Activated CD8-positive, alpha-beta memory T cell treated with anti-CD3 and anti-CD28 coated beads, Interleukin-2, amount 10 ng/mL, durations not matched to agents 7 days and 5 days (primary cell): ENCODE results near the gene ANAPC5. TPM values are rescaled to one million over a fixed set of nuclear protein-coding genes. Genes with fewer than 3 reads are reported as not detected.
"Not testable (repeated sequence)": the region's sequence is repeated elsewhere in the genome, so short reads cannot be mapped to it uniquely, and the experiment has no call there.

Experiments
- ATAC-seq: fragments of 150-1000 bp; cut with Tn5 transposase; one replicate; pipeline ENCODE4 v1.10.0; 2021; ENCODE audit warnings: moderate library complexity
- CTCF ChIA-PET: fragments of 350-600 bp; sonication (Branson Sonifier 250); formaldehyde crosslinking; loops from one replicate; lab custom pipeline; 2021; ENCODE audit warnings: antibody characterized with exemption; lab: Charles Lee
- DNase-seq: peaks from one replicate; pipeline ENCODE4 v3.0.0-alpha.2; 2020
- H3K27ac Mint-ChIP-seq: one replicate; pipeline ENCODE4 v1.8.0; 2021; ENCODE audit warnings: mild to moderate bottlenecking, mixed read lengths
- H3K27me3 Mint-ChIP-seq: one replicate; pipeline ENCODE4 v1.8.0; 2021; ENCODE audit warnings: mixed read lengths
- H3K36me3 Mint-ChIP-seq: one replicate; pipeline ENCODE4 v1.8.0; 2021; ENCODE audit warnings: mild to moderate bottlenecking, mixed read lengths
- H3K4me1 Mint-ChIP-seq: one replicate; pipeline ENCODE4 v1.8.0; 2021; ENCODE audit warnings: mixed read lengths
- H3K4me3 Mint-ChIP-seq: one replicate; pipeline ENCODE4 v1.8.0; 2021; ENCODE audit warnings: mild to moderate bottlenecking, moderate library complexity, mixed read lengths
- H3K9me3 Mint-ChIP-seq: one replicate; pipeline ENCODE4 v1.8.0; 2022; ENCODE audit warnings: low read depth, mixed read lengths
- total RNA-seq, 2 experiments: library from RNA; stranded (reverse); gene quantifications; one replicate each; pipeline ENCODE4 v1.2.3, GENCODE V29; 2021

ANAPC5 gene
- total RNA-seq, 2 experiments from 2014 or later = 138 to 157 TPM

GRCh38 chr12:121284551-121285390 is 67.4 kb downstream of the ANAPC5 start:
- ATAC-seq (no peak), DNase-seq (no peak)
- Mint-ChIP-seq H3K4me3 (no peak overlapping the region), H3K4me1 (peaks cover 3% of the 10 kb centered on the region), H3K27ac (no peak overlapping the region), H3K36me3 (peaks cover 3% of the 10 kb centered on the region), H3K27me3 (no peaks in the 10 kb centered on the region), H3K9me3 (no peaks in the 10 kb centered on the region)
- CTCF ChIA-PET = interaction anchor here (0.8 kb wide), 1 partner anchor 11 kb away, joined by 3 read pairs; no protein-coding TSS in a partner anchor

- DNase-seq (no peak), ATAC-seq (no peak)
- H3K27me3 Mint-ChIP-seq = no peaks in the 10 kb centered on the region
- peaks cover 3% of the 10 kb centered on the region for H3K4me1 Mint-ChIP-seq
- H3K9me3 Mint-ChIP-seq = no peaks in the 10 kb centered on the region
- no peak overlapping the region for H3K27ac Mint-ChIP-seq
- CTCF ChIA-PET = no interaction called here
- H3K4me3 Mint-ChIP-seq = no peak overlapping the region
- H3K36me3 Mint-ChIP-seq = peaks cover 6% of the 10 kb centered on the region
Observed at GRCh38 chr12:121283841-121284240, 68.4 kb downstream of the ANAPC5 start.

- Mint-ChIP-seq H3K36me3 (peaks cover 9% of the 10 kb centered on the region), H3K27me3 (no peaks in the 10 kb centered on the region), H3K4me1 (peaks cover under 1% of the 10 kb centered on the region), H3K4me3 (no peak overlapping the region), H3K27ac (no peak overlapping the region), H3K9me3 (no peaks in the 10 kb centered on the region)
- CTCF ChIA-PET = no interaction called here
- ATAC-seq (no peak), DNase-seq (no peak)
Observed at GRCh38 chr12:121283388-121283787, 68.8 kb downstream of the ANAPC5 start.

- H3K4me3 Mint-ChIP-seq, DNase-seq, H3K36me3 Mint-ChIP-seq, H3K27ac Mint-ChIP-seq, H3K27me3 Mint-ChIP-seq, CTCF ChIA-PET, H3K9me3 Mint-ChIP-seq, H3K4me1 Mint-ChIP-seq, ATAC-seq: not testable (repeated sequence)
Observed at GRCh38 chr12:121282910-121283309, 69.3 kb downstream of the ANAPC5 start.

GRCh38 chr12:121282072-121282742 is 70.0 kb downstream of the ANAPC5 start:
- ATAC-seq (no peak), DNase-seq (no peak)
- peaks cover 3% of the 10 kb centered on the region for H3K4me1 Mint-ChIP-seq
- CTCF ChIA-PET = no interaction called here
- no peaks in the 10 kb centered on the region for H3K27me3 Mint-ChIP-seq
- no peaks in the 10 kb centered on the region for H3K9me3 Mint-ChIP-seq
- no peak overlapping the region for H3K27ac Mint-ChIP-seq
- H3K36me3 Mint-ChIP-seq = peaks cover 9% of the 10 kb centered on the region
- H3K4me3 Mint-ChIP-seq = no peak overlapping the region

GRCh38 chr12:121281116-121281515 is 71.1 kb downstream of the ANAPC5 start:
- H3K4me1 Mint-ChIP-seq, H3K4me3 Mint-ChIP-seq, H3K27me3 Mint-ChIP-seq, ATAC-seq, H3K27ac Mint-ChIP-seq, DNase-seq, H3K9me3 Mint-ChIP-seq, CTCF ChIA-PET: not testable (repeated sequence)
- peaks cover 11% of the 10 kb centered on the region for H3K36me3 Mint-ChIP-seq

- H3K27ac Mint-ChIP-seq, DNase-seq, H3K4me3 Mint-ChIP-seq, H3K4me1 Mint-ChIP-seq, CTCF ChIA-PET, ATAC-seq, H3K27me3 Mint-ChIP-seq, H3K9me3 Mint-ChIP-seq: not testable (repeated sequence)
- H3K36me3 Mint-ChIP-seq = peaks cover 14% of the 10 kb centered on the region
Observed at GRCh38 chr12:121280531-121280930, 71.7 kb downstream of the ANAPC5 start.

- Mint-ChIP-seq H3K9me3 (no peaks in the 10 kb centered on the region), H3K27me3 (no peaks in the 10 kb centered on the region), H3K36me3 (peaks cover 17% of the 10 kb centered on the region), H3K4me3 (no peak overlapping the region), H3K27ac (no peak overlapping the region), H3K4me1 (peaks cover 4% of the 10 kb centered on the region)
- no peak for DNase-seq
- ATAC-seq = no peak
- CTCF ChIA-PET = no interaction called here
Observed at GRCh38 chr12:121279507-121279915, 72.7 kb downstream of the ANAPC5 start.

GRCh38 chr12:121279071-121279375 is 73.2 kb downstream of the ANAPC5 start:
- Mint-ChIP-seq H3K27me3 (no peaks in the 10 kb centered on the region), H3K4me3 (no peak overlapping the region), H3K36me3 (peaks cover 18% of the 10 kb centered on the region), H3K27ac (no peak overlapping the region), H3K9me3 (no peaks in the 10 kb centered on the region), H3K4me1 (peaks cover 4% of the 10 kb centered on the region)
- no peak for ATAC-seq
- no peak for DNase-seq
- CTCF ChIA-PET = no interaction called here

- no peak overlapping the region for H3K4me3 Mint-ChIP-seq
- peaks cover 4% of the 10 kb centered on the region for H3K4me1 Mint-ChIP-seq
- no peak for DNase-seq
- no peak overlapping the region for H3K27ac Mint-ChIP-seq
- H3K27me3 Mint-ChIP-seq = no peaks in the 10 kb centered on the region
- CTCF ChIA-PET = no interaction called here
- H3K9me3 Mint-ChIP-seq = no peaks in the 10 kb centered on the region
- H3K36me3 Mint-ChIP-seq = peaks cover 18% of the 10 kb centered on the region
- ATAC-seq = no peak
Observed at GRCh38 chr12:121278169-121279070, 73.8 kb downstream of the ANAPC5 start.

GRCh38 chr12:121277374-121277759 is 74.8 kb downstream of the ANAPC5 start:
- DNase-seq = no peak
- peaks cover 4% of the 10 kb centered on the region for H3K4me1 Mint-ChIP-seq
- CTCF ChIA-PET = no interaction called here
- H3K9me3 Mint-ChIP-seq = no peaks in the 10 kb centered on the region
- no peak for ATAC-seq
- no peak overlapping the region for H3K27ac Mint-ChIP-seq
- H3K4me3 Mint-ChIP-seq = no peak overlapping the region
- H3K36me3 Mint-ChIP-seq = peaks cover 18% of the 10 kb centered on the region
- no peaks in the 10 kb centered on the region for H3K27me3 Mint-ChIP-seq

GRCh38 chr12:121274036-121274763 is 78.0 kb downstream of the ANAPC5 start:
- Mint-ChIP-seq H3K4me1 (peaks cover 4% of the 10 kb centered on the region), H3K27ac (no peak overlapping the region)
- CTCF ChIA-PET = no interaction called here

GRCh38 chr12:121273364-121273896 is 78.8 kb downstream of the ANAPC5 start:
- Mint-ChIP-seq H3K27ac (no peak overlapping the region), H3K27me3 (no peaks in the 10 kb centered on the region), H3K36me3 (peaks cover 24% of the 10 kb centered on the region), H3K9me3 (no peaks in the 10 kb centered on the region), H3K4me3 (no peak overlapping the region), H3K4me1 (peaks cover 4% of the 10 kb centered on the region)
- no peak for ATAC-seq
- no peak for DNase-seq
- CTCF ChIA-PET = no interaction called here

More at GRCh38 chr12:121274036-121274763, 78.0 kb downstream of the ANAPC5 start:
- Mint-ChIP-seq H3K36me3 (peaks cover 23% of the 10 kb centered on the region), H3K27me3 (no peaks in the 10 kb centered on the region), H3K4me3 (no peak overlapping the region), H3K9me3 (no peaks in the 10 kb centered on the region)
- ATAC-seq (no peak), DNase-seq (no peak)
